Measurements from ENCODE around the gene CEP72.
A peak's percentile ranks its signal among the peaks of the same experiment; 100 is the strongest.
"Not testable (repeated sequence)": the region's sequence is repeated elsewhere in the genome, so short reads cannot be mapped to it uniquely, and the experiment has no call there.

CEP72 gene, protein sequence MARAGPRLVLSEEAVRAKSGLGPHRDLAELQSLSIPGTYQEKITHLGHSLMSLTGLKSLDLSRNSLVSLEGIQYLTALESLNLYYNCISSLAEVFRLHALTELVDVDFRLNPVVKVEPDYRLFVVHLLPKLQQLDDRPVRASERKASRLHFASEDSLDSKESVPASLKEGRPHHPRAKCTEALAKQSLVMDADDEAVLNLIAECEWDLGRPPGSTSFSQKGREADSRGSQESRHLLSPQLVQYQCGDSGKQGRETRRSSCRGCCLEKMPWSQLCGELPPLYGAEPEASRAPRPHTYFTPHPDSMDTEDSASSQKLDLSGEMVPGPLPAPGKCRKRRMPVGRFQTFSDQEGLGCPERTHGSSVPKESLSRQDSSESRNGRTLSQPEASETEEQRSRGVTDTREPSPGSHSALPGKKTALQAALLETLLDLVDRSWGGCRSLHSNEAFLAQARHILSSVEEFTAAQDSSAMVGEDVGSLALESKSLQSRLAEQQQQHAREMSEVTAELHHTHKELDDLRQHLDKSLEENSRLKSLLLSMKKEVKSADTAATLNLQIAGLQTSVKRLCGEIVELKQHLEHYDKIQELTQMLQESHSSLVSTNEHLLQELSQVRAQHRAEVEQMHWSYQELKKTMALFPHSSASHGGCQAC

DNA sequence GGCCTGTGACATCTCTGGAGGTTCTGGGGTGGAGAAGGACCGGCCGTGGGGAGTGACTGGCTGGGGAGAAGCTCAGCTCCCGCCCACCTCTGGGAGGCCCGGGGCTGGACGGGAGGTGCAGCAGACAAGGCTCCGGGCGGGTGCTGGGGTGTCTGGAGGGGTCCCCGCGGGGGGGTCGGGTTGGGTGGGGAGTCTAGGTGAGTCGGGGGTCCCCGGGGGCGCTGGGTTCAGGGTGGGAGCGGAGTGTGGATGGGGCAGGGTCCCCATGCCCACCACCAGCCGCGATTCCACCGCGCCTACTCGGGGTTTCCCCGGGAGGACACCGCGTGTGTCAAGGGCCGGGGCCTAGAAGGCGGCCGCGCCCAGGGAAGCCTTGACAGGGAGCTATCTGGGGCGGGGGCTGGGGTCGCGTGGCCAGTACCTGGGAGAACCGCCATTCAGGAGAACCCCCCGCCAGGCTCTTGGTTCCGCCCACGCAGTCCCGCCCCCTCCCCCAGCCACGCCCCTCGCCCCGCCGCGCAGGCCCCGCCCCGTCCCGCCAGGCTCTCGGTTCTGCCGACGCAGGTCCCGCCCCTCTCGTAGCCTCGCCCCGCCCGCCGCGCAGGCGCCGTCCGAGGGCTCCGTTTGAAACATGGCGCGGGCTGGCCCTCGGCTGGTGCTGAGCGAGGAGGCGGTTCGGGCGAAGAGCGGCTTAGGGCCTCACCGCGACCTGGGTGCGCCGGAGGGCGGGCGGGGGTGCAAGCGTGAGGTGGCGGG is at the start of gene CEP72:
TSS of gene CEP72 (plus strand) at position 610 of the 756 bp plus-strand sequence. CDS start at position 632, 22 bp downstream.
- DNase-seq: peak; percentile 62

DNA sequence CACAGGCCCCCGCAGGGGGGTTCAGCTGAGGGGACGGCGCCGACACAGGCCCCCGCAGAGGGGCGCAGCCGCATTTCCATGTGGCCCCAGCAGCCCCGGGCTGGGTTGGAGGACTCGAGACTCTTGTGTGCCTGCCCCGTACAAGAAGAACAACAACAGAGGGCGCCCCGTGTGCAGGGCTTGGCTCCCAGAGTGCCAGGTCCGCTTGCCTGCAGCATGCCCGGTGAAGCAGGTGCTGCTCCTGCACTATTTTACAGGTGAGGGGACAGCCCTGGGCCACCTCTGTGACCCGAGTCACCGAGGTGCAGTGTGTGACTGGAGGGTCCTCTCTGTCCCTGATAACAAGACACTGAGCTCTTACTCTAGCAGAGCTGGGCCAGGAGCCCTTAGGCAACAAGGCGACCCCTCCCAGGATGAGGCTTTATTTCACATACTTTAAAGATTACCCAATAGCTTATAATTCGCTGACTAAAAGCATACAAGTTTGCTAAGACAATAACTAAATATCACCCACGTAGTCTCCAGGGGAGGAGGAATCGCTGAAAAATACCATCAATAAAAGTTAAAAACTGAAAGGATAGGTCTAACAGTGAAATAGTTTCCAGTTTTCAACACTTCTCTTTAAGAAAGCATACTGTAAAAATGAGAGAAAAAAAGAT is 46.2 kb upstream of the CEP72 start:
- no peak for DNase-seq

DNA sequence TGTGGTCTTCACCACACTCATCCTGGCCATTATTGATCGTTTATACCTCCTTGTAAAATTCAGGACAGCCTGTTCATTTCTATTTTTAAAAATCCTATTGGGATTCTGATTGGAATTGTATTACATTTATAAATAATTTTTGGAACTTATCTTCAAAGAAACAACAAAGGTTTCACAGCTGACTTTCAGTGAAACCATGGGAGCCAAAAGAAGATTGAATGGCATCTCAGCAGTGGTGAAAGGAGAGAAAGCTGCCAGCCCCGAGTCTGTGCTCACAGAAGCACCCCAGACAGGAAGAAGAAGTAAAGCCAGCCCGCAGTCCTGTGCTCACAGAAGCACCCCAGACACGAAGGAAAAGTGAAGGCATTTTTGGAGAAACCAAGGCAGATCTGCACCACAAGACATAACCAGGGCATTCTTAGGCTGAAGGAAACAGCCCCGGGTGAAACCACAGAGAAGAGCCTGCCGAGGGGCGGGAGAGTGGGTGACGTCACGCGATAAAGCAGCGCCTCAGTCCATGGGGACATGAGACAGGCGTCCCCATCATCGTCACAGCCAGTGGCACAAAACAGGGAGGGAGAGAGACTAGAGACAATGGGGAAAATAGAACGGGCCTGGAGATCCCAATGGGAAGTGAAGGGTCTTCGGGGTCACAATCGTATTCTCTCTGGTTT is 45.4 kb upstream of the CEP72 start:
- no peak for DNase-seq

DNA sequence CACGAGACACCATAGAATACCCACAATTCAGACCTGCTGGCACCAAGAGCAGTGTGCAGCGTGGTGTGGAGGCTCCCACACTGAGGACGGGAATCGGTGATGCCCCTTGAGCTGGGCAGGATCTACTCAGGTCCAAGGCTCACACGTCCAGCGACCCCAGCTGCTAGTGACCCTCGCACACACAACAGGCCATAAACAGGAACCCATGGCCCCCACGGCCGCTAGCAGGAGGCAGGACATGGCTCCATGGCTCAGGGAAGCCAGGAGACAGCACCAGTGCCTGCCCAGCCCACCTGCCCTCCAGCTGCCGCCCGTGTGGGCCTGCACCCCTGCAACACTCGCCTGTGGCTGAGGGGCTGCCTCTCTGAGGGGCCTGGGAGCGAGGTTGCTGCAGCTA is 44.5 kb upstream of the CEP72 start:
- no peak for DNase-seq

DNA sequence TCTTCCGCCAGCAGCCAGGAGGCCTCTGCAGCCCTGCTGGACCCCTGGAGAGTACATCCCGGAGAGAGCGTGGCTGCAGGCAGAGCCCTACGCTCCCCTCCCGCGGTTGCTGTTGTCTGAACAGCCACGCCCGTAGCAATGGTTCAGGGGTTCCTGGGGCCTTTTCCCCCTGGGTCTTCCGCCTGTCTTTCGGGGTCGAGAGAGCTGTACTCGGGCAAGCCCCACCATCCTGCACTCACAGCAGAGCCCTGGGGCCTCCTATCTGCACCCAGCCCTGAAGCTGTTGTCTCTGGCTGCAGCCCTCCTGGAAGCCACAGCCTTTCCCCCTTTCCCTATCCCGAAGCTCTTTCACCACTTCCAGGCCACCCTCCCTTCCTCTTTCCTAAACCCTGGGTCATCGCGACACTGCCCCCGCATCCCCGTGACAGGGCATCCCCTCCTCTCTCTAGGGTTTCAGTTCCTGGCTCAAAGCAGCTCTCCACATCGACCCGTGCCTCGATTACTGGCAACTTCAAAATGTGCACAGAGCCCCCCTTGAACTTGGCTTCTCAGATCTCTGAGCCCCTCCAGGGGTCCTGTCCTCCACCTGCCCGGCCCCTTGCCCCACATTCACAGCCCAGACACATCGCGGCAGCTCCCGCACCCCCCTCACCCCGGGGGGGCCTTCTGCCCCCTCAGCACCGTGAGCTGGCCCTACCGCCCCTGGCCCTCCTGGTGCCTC is 43.9 kb upstream of the CEP72 start:
- DNase-seq: no peak

DNA sequence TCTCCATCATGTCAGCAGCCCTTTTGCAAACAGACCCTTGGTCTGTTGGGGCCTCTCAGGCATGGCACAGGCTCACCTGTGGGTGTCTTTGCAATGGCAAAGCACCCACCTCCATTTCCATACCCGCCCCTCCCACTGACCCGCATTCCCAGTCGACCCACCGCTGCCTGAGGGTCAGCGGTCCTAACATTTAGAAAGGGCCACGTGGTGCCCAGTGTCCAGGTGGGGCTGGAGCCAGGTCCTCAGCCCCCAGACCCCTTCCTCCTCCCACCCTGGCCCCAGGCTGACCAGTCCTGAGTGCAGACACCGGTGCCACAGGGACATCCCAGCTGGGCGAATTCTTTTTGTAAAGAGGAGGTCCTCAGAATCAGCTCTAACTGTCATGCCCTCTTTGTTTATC is 43.3 kb upstream of the CEP72 start:
- DNase-seq: no peak

DNA sequence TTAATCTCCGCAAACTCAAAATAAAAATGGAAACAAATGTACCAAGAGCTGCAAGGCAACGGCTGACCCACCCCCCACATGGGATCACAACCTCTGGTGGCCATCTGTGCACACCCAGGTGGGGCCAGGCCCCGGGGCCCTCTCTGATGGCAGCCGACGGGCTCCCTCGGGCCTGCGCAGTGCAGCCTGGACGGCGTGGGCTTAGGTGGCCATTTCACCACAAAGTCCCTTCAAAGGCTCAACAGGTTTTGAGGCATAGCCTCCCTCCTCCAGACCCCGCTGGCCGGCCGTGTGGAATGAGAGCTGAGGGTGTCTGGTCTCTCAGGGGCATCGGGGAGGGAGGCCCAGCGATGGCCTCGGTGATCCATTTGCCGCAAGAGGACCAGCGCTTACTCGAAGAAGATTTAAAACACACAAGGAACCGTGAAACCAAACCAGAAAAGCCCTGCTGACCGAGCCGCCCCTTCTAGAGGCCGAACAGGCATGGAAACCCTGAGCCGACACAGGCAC is 42.7 kb upstream of the CEP72 start:
- no peak for DNase-seq

DNA sequence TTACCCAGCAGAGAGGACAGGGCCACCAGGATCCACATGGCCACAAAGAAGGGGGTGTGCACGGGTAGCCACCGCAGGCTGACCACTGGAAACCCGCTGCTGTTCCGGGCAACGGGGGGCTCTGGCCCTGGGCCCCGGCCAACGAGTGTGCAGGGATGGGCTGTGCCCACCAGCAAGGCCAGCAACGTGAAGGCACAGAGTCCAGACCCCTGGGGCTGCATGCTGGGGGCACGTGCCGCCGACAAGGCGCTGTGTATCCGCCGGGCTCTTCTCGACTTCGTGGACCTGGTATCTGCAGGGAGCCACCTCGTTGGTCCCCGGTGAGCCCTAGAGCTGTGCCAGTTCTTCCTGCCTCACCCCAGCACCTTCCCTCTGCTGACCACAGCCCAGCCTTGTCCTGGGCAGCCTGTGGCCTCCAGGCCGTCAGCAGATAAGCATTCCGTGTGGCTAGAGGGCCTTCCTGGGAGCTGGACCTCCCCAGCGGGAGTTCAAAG is 42.2 kb upstream of the CEP72 start:
- no peak for DNase-seq

DNA sequence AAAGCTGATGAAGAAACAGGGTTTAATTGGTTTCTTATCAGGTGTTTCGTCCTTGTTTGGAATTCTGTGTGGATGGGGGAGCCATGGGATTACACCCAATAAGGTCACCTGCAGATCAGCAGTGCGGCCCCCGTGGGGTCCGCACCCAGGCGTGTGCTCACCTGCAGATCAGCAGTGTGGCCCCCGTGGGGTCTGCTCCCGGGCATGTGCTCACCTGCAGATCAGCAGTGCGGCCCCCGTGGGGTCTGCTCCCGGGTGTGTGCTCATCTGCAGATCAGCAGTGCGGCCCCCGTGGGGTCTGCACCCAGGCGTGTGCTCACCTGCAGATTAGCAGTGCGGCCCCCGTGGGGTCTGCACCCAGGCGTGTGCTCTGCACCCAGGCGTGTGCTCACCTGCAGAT is 41.7 kb upstream of the CEP72 start:
- no peak for DNase-seq

DNA sequence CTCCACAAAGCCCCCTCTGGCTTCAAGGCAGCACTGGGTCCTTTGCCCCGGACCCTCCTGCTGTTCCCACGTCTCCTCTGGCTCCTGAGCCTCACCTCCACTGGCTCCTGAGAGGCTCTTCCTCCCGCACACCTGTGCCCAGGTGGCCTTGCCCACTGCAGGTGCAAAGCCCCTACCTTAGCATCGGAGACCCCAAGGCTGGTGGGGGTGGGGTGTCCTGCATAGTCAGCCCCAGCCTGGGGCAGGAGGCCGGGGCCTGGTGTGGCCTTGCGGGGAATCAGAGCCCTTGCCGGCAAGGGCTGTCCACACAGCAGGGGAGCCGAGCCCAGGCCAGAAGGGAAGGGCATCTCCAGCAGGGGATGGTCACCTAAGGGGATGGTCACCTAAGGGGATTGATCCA is 41.3 kb upstream of the CEP72 start:
- no peak for DNase-seq

DNA sequence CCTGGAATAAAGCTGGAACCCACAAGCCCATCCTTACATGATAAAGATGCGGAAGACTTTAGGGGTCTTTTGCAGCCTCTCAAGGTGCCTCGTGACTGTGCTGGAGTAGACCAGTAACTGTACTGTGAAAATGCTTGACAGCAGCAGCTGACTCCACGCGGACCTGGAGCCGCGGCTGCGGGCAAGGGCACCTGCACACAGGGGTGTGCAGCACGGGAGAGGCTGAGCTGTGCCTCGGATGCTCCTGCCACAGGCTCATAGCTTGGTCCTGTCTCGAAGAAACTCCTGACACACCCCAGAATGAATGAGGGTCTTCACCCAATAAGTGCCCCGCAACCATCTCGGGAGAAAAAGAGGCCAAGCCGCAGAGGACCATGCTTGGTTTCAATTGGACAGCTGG is 40.3 kb upstream of the CEP72 start:
- no peak for DNase-seq

DNA sequence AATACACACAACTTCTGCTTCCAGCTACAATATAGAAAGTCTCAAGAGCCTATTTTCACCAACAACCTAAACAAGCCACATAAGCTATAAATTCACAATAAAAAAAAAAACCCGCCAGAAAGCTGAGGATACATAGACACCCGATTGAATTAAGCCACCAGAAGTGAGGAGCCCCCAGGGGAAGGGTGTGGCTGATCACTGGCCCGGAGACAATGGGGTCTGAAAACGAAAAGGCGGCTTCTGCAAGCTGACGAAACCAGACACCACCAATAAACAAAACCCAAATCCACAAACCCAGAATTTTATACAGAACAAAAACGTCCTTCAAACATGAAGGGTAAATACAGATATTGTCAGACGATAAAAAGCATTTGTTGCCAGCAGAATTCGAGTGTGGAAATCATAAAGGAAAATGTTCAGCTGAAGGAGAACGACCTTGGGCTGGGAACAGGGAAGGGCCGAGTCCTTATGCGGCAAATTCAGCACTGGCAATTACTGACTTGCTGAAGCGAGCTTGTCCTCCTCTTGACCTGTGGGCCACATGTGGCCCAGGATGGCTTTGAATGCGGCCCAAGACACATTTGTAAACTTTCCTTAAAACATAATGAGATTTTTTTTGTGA is 39.6 kb upstream of the CEP72 start:
- DNase-seq: no peak

DNA sequence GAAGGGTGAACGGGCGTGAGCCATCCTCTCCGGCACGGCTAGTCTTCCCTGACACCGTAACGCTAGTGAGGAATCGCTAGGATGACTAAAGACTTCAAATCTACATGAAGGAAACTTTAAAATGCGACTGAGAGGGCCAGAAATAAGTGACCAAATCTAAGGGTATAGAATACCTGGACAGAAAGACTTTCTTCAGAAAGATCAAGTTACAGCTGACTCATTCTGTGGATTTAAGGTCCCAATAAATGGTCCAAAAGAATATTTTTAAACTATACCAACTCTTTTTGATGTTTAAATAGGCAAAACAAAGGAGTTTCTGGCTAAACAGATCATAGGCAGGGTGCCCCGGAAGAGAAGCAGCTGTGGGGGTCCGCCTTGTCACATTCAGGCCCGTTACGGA is 38.9 kb upstream of the CEP72 start:
- no peak for DNase-seq

DNA sequence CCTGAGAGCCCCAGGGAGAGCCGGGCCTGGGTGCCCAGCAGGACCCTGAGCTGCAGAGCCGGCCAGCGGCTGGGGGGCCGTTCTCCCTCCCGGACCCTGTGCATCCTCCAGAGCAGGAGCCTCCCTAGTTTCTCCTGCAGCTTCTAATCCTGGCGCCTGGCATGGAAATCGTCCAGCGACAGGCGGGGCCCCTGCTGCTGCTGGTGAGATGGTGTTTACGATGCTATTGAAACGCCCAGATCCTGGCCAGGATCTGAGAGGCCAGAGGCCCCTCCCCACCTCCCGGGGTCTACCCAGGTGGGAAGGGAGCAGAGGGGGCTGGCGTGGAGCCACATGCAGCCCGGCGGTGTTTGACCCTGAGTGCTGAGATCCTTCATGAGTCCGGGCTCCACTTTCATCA is 38.2 kb upstream of the CEP72 start:
- no peak for DNase-seq

DNA sequence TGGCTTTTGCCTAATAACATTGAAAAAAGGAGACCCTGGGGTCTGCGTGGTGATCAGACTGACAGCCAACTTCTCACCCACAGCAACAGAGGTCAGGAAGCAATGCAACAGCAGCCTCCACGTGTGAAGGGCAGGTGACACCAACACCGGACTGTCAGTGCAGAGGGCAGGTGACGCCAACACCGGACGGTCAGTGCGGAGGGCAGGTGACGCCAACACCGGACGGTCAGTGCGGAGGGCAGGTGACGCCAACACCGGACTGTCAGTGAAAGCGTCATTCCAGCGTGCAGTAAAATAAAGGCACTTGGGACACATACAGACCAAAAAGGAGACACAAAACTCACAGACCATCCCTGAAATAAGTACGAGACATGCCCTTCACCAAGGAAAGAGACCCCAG is 37.2 kb upstream of the CEP72 start:
- DNase-seq: no peak

DNA sequence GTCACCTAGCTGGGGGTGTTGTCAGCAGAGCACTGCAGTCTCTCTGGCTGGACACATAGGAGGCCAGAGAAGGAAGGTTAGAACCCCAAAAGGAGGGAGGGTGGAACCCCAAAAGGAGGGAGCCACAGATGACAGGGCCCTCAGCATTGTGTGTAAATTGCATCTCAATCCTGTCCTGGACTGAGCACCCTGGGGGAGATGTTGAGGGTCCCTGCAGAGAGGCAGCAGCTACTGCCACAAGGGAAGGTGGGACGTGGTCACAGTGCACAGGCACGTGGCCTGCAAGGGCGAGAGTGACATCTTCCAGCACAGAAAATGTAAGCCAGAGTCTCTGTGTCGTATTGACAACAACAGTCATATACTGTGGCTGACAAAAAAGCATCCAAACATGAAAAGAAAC is 36.5 kb upstream of the CEP72 start:
- DNase-seq: no peak

DNA sequence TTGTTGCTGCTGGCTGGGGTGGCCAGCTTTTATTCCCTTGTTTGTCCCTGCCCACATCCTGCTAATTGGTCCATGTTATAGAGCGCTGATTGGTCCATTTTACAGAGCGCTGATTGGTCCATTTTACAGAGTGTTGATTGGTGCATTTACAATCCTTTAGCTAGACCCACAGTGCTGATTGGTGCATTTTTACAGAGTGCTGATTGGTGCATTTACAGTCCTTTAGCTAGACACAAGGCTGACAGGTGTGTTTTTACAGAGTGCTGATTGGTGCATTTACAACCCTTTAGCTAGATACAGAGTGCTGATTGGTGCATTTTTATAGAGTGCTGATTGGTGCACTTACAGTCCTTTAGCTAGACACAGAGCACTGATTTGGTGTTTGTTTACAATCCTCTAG is 34.9 kb upstream of the CEP72 start:
- DNase-seq: not testable (repeated sequence)

DNA sequence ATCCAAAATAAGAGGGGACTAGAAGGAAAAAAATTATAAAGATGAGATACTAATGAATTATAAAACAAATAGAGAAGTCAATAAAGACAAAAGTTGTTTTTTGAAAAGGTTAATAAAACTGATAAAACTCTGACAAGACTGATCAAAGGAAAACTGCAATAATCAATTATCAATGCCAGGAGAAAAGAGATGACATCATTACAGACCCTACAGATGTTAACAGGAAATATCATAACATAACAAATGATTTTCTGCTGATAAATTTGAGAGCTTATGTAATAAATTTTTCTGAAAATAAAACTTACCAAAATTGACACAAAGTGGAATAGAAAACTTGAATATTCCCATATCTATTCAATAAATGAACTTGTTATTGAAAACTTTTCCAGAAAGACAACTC is 34.3 kb upstream of the CEP72 start:
- DNase-seq: no peak

DNA sequence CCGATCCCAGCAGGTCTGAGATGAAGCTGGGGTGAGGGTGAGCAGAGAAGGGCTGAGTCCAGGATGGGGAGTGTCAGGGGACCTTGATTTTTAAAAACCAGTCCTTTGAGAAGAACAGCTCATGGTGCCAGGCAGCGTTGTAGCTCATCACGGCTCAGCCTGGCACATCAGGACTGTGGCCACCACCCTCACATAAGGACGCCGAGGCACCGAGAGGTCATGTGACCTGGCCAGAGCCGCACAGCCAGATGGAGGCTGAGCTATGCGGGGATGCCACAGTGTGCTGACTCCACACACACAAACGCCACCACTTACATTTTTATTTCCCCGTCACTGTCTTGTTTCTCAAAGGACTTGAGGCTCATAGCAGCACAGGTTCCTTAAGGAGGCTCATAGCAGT is 32.9 kb upstream of the CEP72 start:
- no peak for DNase-seq

DNA sequence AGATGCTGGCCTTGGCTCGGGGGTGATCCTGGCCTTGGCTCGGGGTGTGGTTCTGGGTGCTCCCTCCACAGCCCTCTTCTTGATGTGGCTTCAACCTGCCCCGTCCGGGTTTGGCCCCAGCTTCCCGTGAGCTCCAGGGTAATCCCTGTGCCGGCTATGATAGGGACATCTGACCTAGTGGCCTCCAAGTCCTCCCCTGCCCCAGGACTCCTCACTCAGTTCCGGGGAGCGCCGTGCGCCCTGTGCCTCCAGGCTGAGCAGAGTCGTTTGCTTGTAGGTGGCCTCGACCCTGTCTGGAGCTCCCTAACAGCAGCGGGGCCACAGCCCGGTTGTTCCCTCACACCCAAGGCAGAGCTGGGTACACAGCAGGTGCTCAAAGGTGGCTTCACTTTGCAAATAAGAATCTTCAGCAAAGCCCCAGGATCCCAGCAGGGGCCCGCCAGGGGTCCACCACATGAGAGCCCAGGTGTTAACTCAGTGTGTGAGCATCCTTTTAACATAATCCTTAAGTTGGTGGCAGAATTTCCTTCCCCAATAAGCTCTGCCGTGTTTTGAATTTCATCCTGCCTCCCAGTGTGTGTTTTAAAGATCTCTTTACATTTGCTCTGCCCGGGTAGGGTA is 32.3 kb upstream of the CEP72 start:
- no peak for DNase-seq

DNA sequence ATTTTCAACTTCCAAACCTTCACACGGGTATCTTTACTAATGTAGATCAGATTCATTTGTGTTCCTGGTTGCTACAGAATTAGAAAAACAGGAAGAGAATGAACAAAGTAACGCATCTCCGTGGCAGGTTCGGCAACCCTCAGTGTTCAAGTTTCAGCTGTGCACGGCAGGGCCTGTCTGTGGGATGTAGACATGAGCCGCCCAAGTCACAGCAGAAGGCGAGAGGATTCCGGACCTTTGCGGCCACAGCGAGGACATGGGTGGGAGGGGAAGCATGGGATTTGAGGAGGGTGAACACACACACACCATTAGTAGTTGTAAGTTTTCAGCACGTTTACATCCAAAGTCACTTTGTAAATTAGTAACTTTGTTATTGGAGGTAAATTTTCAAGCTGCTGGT is 31.7 kb upstream of the CEP72 start:
- no peak for DNase-seq

All from T1000 (cell line).